ENCODE measurements around the gene C1orf87. TPM values are rescaled to one million over a fixed set of nuclear protein-coding genes. Genes with fewer than 3 reads are reported as not detected.

The C1orf87 gene
- total and polyA plus RNA-seq, 2 donors (not counting 3 experiments of a cell fraction or from before 2014, with no cell fraction given), result not detected

GRCh38 chr1:59973719-59974118, 99.9 kb downstream of the C1orf87 start:
- no peaks in the 10 kb centered on the region for H3K9me1 ChIP-seq (replicated peaks; ENCODE audit: control insufficient read depth, extremely low read depth, insufficient read depth, low read length)
- no peaks in the 10 kb centered on the region for H3K79me2 ChIP-seq (ENCODE audit: control insufficient read depth, insufficient read depth, low read length)
- intact Hi-C loops (cut with micrococcal nuclease), result loop anchor here (10.0 kb wide), 3 partner anchors 1361 to 1611 kb away; no protein-coding TSS in a partner anchor
- H3K9ac ChIP-seq (replicated peaks; ENCODE audit: extremely low read depth, insufficient read depth, low read length), result no peak overlapping the region
- no TSS peak for BruUV-seq (replicated peaks)
- no peaks in the 10 kb centered on the region for H4K20me1 ChIP-seq (replicated peaks; ENCODE audit: control insufficient read depth, extremely low read depth, insufficient read depth, low read length)
- FAIRE-seq, result no peak
- no peak overlapping the region for H3K27ac ChIP-seq (ENCODE audit: insufficient read depth, low read depth, low read length)
- no peak for DNase-seq (ENCODE audit: low read depth, low spot score)
- peaks cover 2% of the 10 kb centered on the region for H3K4me1 ChIP-seq (ENCODE audit: control insufficient read depth, extremely low read depth, insufficient read depth, low read length)
- no peak overlapping the region for H2AFZ ChIP-seq (ENCODE audit: low read depth, low read length)
- H3K4me3 ChIP-seq (replicated peaks in 1 of 3; ENCODE audit: insufficient read depth in 1 of 3, low read depth in 1 of 3, low read length in 3 of 3), result no peak overlapping the region
- no peaks in the 10 kb centered on the region for H3K9me3 ChIP-seq (replicated peaks; ENCODE audit: control insufficient read depth, insufficient read depth, low read length)
- no peak overlapping the region for H3K4me2 ChIP-seq (ENCODE audit: insufficient read depth, low read length)
- dilution Hi-C loops (cut with MboI; ENCODE audit: extremely low pct_ligation_motif_present, low sequenced_read_pairs), result no loop called here
- ChIA-PET CTCF (interaction anchor here (1.2 to 2.3 kb wide), 6 partner anchors 8 to 1879 kb away, joined by 3 to 10 read pairs (median 5); no protein-coding TSS in a partner anchor), POLR2A (no interaction called here)
- TF ChIP-seq MAX (IDR thresholded peaks at IDR 0.05; ENCODE audit: insufficient read depth, insufficient read length) (no peak), GATA2 (IDR thresholded peaks at IDR 0.05; ENCODE audit: insufficient read depth, insufficient read length, low read depth, low read length) (no peak), CTCF (IDR thresholded peaks at IDR 0.05; ENCODE audit: extremely low read depth in 1 of 2, insufficient read depth in 1 of 2, low read depth in 1 of 2, low read length in 2 of 2) (no peak), EZH2 (IDR thresholded peaks at IDR 0.05; ENCODE audit: borderline replicate concordance, low read depth, low read length, severe bottlenecking) (no peak), FOS (IDR thresholded peaks at IDR 0.05; ENCODE audit: borderline replicate concordance, insufficient read depth, low read length) (no peak), POLR2A (IDR thresholded peaks at IDR 0.05; ENCODE audit: low read depth, low read length) (no peak), JUN (IDR thresholded peaks at IDR 0.05; ENCODE audit: borderline replicate concordance, insufficient read depth, insufficient read length, low read depth) (no peak), POLR2AphosphoS5 (IDR thresholded peaks at IDR 0.05; ENCODE audit: insufficient read depth, low read depth, low read length) (no peak), MYC (IDR thresholded peaks at IDR 0.05; ENCODE audit: low read depth, low read length) (no peak)
- no peaks in the 10 kb centered on the region for H3K36me3 ChIP-seq (ENCODE audit: control insufficient read depth in 2 of 2, extremely low read depth in 1 of 2, insufficient read depth in 2 of 2, low read length in 2 of 2)
- H3K27me3 ChIP-seq (ENCODE audit: control insufficient read depth in 2 of 2, insufficient read depth in 2 of 2, low read length in 2 of 2), result peaks cover 0 to 11% of the 10 kb centered on the region in 2 experiments

Data from endothelial cell of umbilical vein (primary cell).